Thyroid gland (tissue), 4 donors: ENCODE results near the gene MED7.

Source experiments
- CTCF ChIP-seq, 6 experiments: fragments of 200-600 bp in 3 of 6; fragments of 450-650 bp in 3 of 6; sonication (generic) in 3 of 6; IDR thresholded peaks; one replicate each; pipeline ENCODE4 v1.5.1; 2016 to 2019; ENCODE audit warnings: antibody characterized with exemption in 6 of 6, mild to moderate bottlenecking in 2 of 6, inconsistent platforms in 1 of 6, moderate library complexity in 1 of 6
- POLR2A ChIP-seq, 2 donors: fragments of 450-650 bp; IDR thresholded peaks; one replicate each; pipeline ENCODE4 v1.6.1; 2017; ENCODE audit warnings: antibody characterized with exemption in 2 of 2, mild to moderate bottlenecking in 2 of 2, moderate library complexity in 1 of 2

DNA sequence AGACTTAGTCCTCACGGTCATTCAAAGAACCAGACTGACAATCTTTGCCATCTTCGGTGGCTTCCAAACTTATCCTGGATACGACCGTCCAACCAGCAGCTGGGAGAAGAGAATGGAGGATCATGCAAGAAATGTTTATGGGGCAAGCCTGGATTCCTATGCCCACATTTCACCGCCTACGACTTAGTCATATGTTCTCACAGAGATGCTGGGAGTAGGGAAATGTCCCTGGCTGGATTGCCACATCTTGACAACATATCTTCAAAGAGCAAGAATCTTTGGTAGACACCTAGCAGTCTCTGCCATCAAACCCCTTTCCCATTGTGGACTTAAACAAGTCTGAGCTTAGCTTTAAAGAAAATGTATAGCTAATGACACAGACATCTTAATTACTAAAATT, 5.0 kb downstream of the MED7 start:
- TF ChIP-seq CTCF (IDR thresholded peaks at IDR 0.05) (no peak), POLR2A (IDR thresholded peaks at IDR 0.05) (no peak)
